Kidney epithelial cell (primary cell): ENCODE measurements around the gene SIK3. TPM values are rescaled to one million over a fixed set of nuclear protein-coding genes. Genes with fewer than 3 reads are reported as not detected.

Source experiments
- DNase-seq: peaks from one replicate; pipeline ENCODE4 v3.0.0-alpha.2; 2010; ENCODE audit warnings: low read depth
- H3K27me3 ChIP-seq: 2 replicates; pipeline ENCODE4 v1.6.0; 2011; ENCODE audit warnings: low read length; ENCODE audit not compliant: control insufficient read depth, insufficient read depth
- H3K36me3 ChIP-seq: 2 replicates; pipeline ENCODE4 v1.5.1; 2011; ENCODE audit warnings: low read length; ENCODE audit not compliant: control insufficient read depth, insufficient read depth
- H3K4me3 ChIP-seq: 2 replicates; pipeline ENCODE4 v1.5.1; 2011; ENCODE audit warnings: low read depth, mild to moderate bottlenecking, control low read depth, low read length
- CTCF ChIP-seq: IDR thresholded peaks from 2 replicates; pipeline ENCODE4 v1.5.1; 2011; ENCODE audit warnings: mild to moderate bottlenecking, moderate library complexity, low read length, control low read depth, inconsistent platforms; ENCODE audit not compliant: insufficient read depth, poor library complexity, severe bottlenecking
- total RNA-seq: library from RNA; depleted of rRNA; stranded (reverse); fragments of >200 nt; gene quantifications from 2 replicates; pipeline ENCODE4 v1.2.3, GENCODE V29; 2015

Gene SIK3
- total RNA-seq, 1 donor from 2014 or later = 12.9 TPM

GRCh38 chr11:116825434-116825833 lies 272.8 kb downstream of the SIK3 start:
- DNase-seq = no peak
- H3K27me3 ChIP-seq = peaks cover 6% of the 10 kb centered on the region
- no peak for TF ChIP-seq CTCF
- H3K36me3 ChIP-seq = no peaks in the 10 kb centered on the region
- H3K4me3 ChIP-seq = no peak overlapping the region

GRCh38 chr11:116823031-116823843 lies 275.0 kb downstream of the SIK3 start, which contains the start of gene APOA4:
APOA4 (minus strand) TSS chr11:116823304; CDS start chr11:116823191, 113 bp downstream.
- DNase-seq = no peak
- H3K4me3 ChIP-seq = no peak within 1 kb of the TSS
- peaks cover 4% of the 10 kb centered on the region for H3K27me3 ChIP-seq
- no peak for TF ChIP-seq CTCF
- H3K36me3 ChIP-seq = no peaks in the 10 kb centered on the region

GRCh38 chr11:116822575-116822974 lies 275.7 kb downstream of the SIK3 start:
- no peak for DNase-seq
- Histone ChIP-seq H3K27me3 (peaks cover 4% of the 10 kb centered on the region), H3K36me3 (no peaks in the 10 kb centered on the region), H3K4me3 (no peak overlapping the region)
- TF ChIP-seq CTCF = no peak

GRCh38 chr11:116821050-116821918 lies 276.9 kb downstream of the SIK3 start:
- TF ChIP-seq CTCF = no peak
- Histone ChIP-seq H3K4me3 (no peak overlapping the region), H3K36me3 (no peaks in the 10 kb centered on the region), H3K27me3 (peaks cover 2% of the 10 kb centered on the region)
- no peak for DNase-seq

GRCh38 chr11:116819049-116819448 lies 279.2 kb downstream of the SIK3 start:
- TF ChIP-seq CTCF = no peak
- no peaks in the 10 kb centered on the region for H3K27me3 ChIP-seq
- no peak for DNase-seq
- no peaks in the 10 kb centered on the region for H3K36me3 ChIP-seq
- H3K4me3 ChIP-seq = no peak overlapping the region
